A549 (cell line): ENCODE measurements around the gene KIFC3. TPM values are rescaled to one million over a fixed set of nuclear protein-coding genes. Genes with fewer than 3 reads are reported as not detected.
A peak's percentile ranks its signal among the peaks of the same experiment; 100 is the strongest.

Experiments
- ATAC-seq, 2 experiments: fragments of 200-7000 bp in 1 of 2; fragments of >200 bp in 1 of 2; cut with Nextera tagmentation in 1 of 2; cut with Tn5 transposase in 1 of 2; 3 replicates each; pipeline versions ENCODE4 v1.8.0 to v1.9.1; 2018 to 2020; ENCODE audit warnings: mild to moderate bottlenecking in 1 of 2, moderate library complexity in 1 of 2
- CTCF ChIA-PET: fragments of 300-600 bp; sonication (Branson Sonifier 250); formaldehyde crosslinking; extraction: SDS; loops from one replicate; lab custom pipeline; 2021; ENCODE audit warnings: antibody characterized with exemption, inconsistent platforms; lab: Yijun Ruan, JAX
- POLR2A ChIA-PET: fragments of 350-600 bp; formaldehyde crosslinking; extraction: SDS; loops from one replicate; lab custom pipeline; 2021; ENCODE audit warnings: antibody characterized with exemption, inconsistent platforms; lab: Yijun Ruan, JAX
- DNase-seq, 2 experiments: peaks; one replicate each; pipeline versions ENCODE4 v3.0.0 to v3.0.0-alpha.2; 2011 to 2016; ENCODE audit warnings: low read depth in 1 of 2, low spot score in 1 of 2
- FAIRE-seq: peaks from 2 replicates; lab custom pipeline; 2011; peaks lifted over from hg19 to GRCh38; lab: Jason Lieb, UNC
- H3K27ac ChIP-seq, 2 experiments: fragments of >200 bp; sonication (Bioruptor Twin); formaldehyde crosslinking; 3 replicates each; pipeline ENCODE4 v1.5.1; 2016 to 2017
- H3K4me1 ChIP-seq: fragments of >200 bp; sonication (Bioruptor Twin); formaldehyde crosslinking; 3 replicates; pipeline ENCODE4 v1.6.1; 2016
- H3K4me2 ChIP-seq: fragments of >200 bp; sonication (Bioruptor Twin); formaldehyde crosslinking; 3 replicates; pipeline ENCODE4 v1.6.1; 2016
- H3K4me3 ChIP-seq: fragments of >200 bp; sonication (Bioruptor Twin); formaldehyde crosslinking; 3 replicates; pipeline ENCODE4 v1.5.1; 2016
- H3K9me3 ChIP-seq: fragments of >200 bp; sonication (Bioruptor Twin); formaldehyde crosslinking; 3 replicates; pipeline ENCODE4 v1.6.1; 2016
- EHMT2 ChIP-seq: fragments of 200-600 bp; sonication (generic); IDR thresholded peaks from 2 replicates; pipeline ENCODE4 v1.6.1; 2016; ENCODE audit warnings: antibody characterized with exemption, low read depth, mild to moderate bottlenecking, moderate library complexity
- EP300 ChIP-seq, 2 experiments: fragments of >200 bp; sonication (Bioruptor Twin); formaldehyde crosslinking; IDR thresholded peaks; 2 replicates in 1 of 2; 3 replicates in 1 of 2; pipeline ENCODE4 v1.6.1; 2016 to 2017
- ESRRA ChIP-seq: fragments of 150-350 bp; IDR thresholded peaks from 2 replicates; pipeline ENCODE4 v1.6.1; 2014; ENCODE audit warnings: mild to moderate bottlenecking, low read length, borderline replicate concordance
- FOSB ChIP-seq: fragments of 250-450 bp; sonication (Bioruptor Pico); IDR thresholded peaks from 2 replicates; pipeline ENCODE4 v1.5.0; 2020; ENCODE audit warnings: mild to moderate bottlenecking, moderate library complexity
- GATA3 ChIP-seq: IDR thresholded peaks from 2 replicates; pipeline ENCODE4 v1.6.1; 2012; ENCODE audit warnings: borderline replicate concordance
- HDAC2 ChIP-seq: fragments of 200-600 bp; sonication (generic); IDR thresholded peaks from 2 replicates; pipeline ENCODE4 v1.6.1; 2016
- HOXB13 ChIP-seq: fragments of 250-450 bp; sonication (Bioruptor Pico); IDR thresholded peaks from 2 replicates; pipeline ENCODE4 v1.5.0; 2020; ENCODE audit warnings: low read depth, mild to moderate bottlenecking, moderate library complexity
- MAFK ChIP-seq: fragments of 450-650 bp; IDR thresholded peaks from 2 replicates; pipeline ENCODE4 v1.6.1; 2014; ENCODE audit not compliant: partially characterized antibody
- MAZ ChIP-seq: fragments of 150-350 bp; IDR thresholded peaks from 2 replicates; pipeline ENCODE4 v1.6.1; 2014; ENCODE audit warnings: antibody characterized with exemption, low read depth, low read length, borderline replicate concordance
- NFE2L2 ChIP-seq: fragments of 150-350 bp; conservative IDR thresholded peaks from 2 replicates; pipeline ENCODE4 v1.6.1; 2014; ENCODE audit warnings: low read length
- PHF8 ChIP-seq: fragments of 200-600 bp; sonication (generic); IDR thresholded peaks from 2 replicates; pipeline ENCODE4 v1.6.1; 2016; ENCODE audit warnings: low read depth, mild to moderate bottlenecking, antibody characterized with exemption, moderate library complexity, borderline replicate concordance
- POLR2A ChIP-seq: IDR thresholded peaks from 2 replicates; pipeline ENCODE4 v1.6.1; 2012; ENCODE audit warnings: mild to moderate bottlenecking, low read length
- SREBF2 ChIP-seq: fragments of 450-650 bp; IDR thresholded peaks from 2 replicates; pipeline ENCODE4 v1.6.1; 2014; ENCODE audit warnings: mild to moderate bottlenecking, moderate library complexity
- ZFP36 ChIP-seq: fragments of 450-650 bp; IDR thresholded peaks from 2 replicates; pipeline ENCODE4 v1.6.1; 2014; ENCODE audit warnings: borderline replicate concordance; ENCODE audit not compliant: partially characterized antibody
- ZSCAN20 ChIP-seq: fragments of 250-450 bp; sonication (Bioruptor Pico); IDR thresholded peaks from 2 replicates; pipeline ENCODE4 v1.8.0; 2022; ENCODE audit warnings: mild to moderate bottlenecking, moderate library complexity
- WGBS: methylation state at CpG from one replicate; pipeline ENCODE4 v1.1.6; 2017; ENCODE audit errors: missing lambda C conversion rate; 5-methylcytosine and 5-hydroxymethylcytosine counted together
- polyA plus RNA-seq, 4 experiments: library from polyadenylated mRNA; depleted of rRNA in 3 of 4; stranded (reverse); fragments of >200 nt; fragmentation: RNase III in 1 of 4; extraction: RNeasy Plus Mini Kit Qiagen cat#74134 plus additional on column Dnase treatment in 1 of 4; gene quantifications; 2 replicates in 3 of 4; 3 replicates in 1 of 4; pipeline ENCODE4 v1.2.3, GENCODE V29; 2011 to 2017
- TF ChIP-seq, protein P1 (sequence below): fragments of 250-450 bp; sonication (Bioruptor Pico); IDR thresholded peaks from 2 replicates; pipeline ENCODE4 v1.5.0; 2021; ENCODE audit warnings: mild to moderate bottlenecking, moderate library complexity, borderline replicate concordance
- TF ChIP-seq, protein P2 (sequence below): fragments of 200-600 bp; sonication (generic); IDR thresholded peaks from 2 replicates; pipeline ENCODE4 v1.6.1; 2016; ENCODE audit warnings: antibody characterized with exemption, mild to moderate bottlenecking, moderate library complexity
- TF ChIP-seq, protein P3 (sequence below): fragments of >200 bp; sonication (Bioruptor Twin); formaldehyde crosslinking; IDR thresholded peaks from 3 replicates; pipeline ENCODE4 v1.5.1; 2016
- TF ChIP-seq, protein P4 (sequence below): fragments of >200 bp; sonication (Bioruptor Twin); formaldehyde crosslinking; IDR thresholded peaks from 2 replicates; pipeline ENCODE4 v1.6.1; 2016
- TF ChIP-seq, protein P5 (sequence below): fragments of 150-350 bp; IDR thresholded peaks from 2 replicates; pipeline ENCODE4 v1.6.1; 2014; ENCODE audit warnings: low read depth, mild to moderate bottlenecking, low read length
- TF ChIP-seq, protein P6 (sequence below): IDR thresholded peaks from 2 replicates; pipeline ENCODE4 v1.6.1; 2012

Gene KIFC3
- polyA plus RNA-seq, 2 of the 4 experiments (the other 2 are of a cell fraction), result 128 to 178 TPM

DNA sequence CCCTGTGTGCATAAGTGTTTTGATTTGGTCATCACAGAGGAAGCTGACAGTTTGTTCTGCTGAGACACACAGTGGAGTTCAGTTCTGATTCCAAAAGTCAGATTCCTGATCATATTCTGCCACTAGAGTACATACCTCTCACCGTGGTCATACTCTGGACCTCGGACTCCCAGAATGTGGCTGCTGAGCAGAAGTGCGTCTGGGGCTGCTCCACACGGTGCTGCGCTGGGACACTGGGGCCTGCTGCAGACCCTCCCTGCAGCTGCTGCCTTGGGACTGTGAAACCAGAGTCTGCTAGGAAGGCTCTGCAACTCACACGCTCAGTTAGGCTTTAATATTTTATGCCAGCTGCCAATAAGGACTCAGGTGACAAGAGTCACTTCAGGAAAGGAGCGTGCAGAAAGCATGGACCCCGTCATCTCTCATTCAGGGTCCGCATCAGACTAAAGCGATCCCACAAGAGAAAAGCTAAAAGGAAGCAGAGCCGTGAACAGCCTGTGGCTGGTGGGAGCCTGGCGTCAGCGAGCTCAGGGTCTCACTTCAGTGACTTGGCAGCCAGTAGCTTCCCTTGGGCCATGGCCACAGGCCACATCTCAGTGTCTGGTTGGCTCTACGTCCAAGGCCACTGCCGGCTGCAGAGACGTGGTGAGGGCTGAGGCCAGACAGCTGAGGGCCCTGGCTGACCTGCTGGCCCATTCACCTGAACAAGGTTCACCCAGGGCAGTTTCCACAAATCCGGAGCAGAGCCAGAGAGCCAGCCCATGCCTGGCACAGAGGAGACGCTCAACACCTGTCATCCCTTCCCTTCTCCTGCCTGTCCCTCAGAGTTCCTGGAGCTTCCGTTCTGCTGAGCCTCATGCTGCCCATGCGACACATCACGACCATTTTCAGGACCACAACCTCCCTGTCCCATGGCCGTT is 24.7 kb upstream of the KIFC3 start:
- H3K27ac ChIP-seq, result peak overlapping the region; percentile 48 to 67; a peak in 5 of 6 replicates
- H3K4me1 ChIP-seq, result peaks cover 62% of the 10 kb centered on the region
- POLR2A ChIA-PET, result no interaction called here
- WGBS, result 77% methylated on average over 22 of the region's 22 CpGs
- ATAC-seq, result peak; percentile 31 to 61; a peak in 5 of 6 replicates
- H3K9me3 ChIP-seq, result no peaks in the 10 kb centered on the region
- TF ChIP-seq ESRRA, result no peak
- no peak for TF ChIP-seq PHF8
- no peak overlapping the region for H3K4me3 ChIP-seq
- FAIRE-seq, result no peak
- CTCF ChIA-PET, result interaction anchor here (1.0 to 1.6 kb wide), 6 partner anchors 9 to 78 kb away, joined by 3 to 4 read pairs (median 3); no protein-coding TSS in a partner anchor
- peak overlapping the region; percentile 43 for H3K4me2 ChIP-seq
- DNase-seq, result no peak

DNA sequence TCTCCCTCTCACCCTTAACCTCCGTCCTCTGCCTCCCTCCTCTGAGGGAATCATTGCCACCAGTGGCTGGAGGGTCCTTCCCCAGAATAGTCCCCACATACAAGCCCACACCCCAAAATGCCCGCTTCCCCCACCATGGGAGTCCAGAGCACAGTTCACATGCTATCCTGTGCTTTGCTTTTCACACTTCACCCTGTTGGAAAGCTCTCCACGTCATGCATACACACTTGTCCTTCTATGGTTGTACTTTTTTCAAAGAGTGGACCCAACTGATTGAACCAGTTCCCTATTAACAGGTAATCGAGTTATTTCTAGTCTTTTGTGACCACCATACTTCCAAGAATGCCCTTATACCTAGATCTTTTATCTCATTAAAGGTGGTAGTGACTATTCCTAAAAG is 23.8 kb upstream of the KIFC3 start:
- H3K9me3 ChIP-seq, result no peaks in the 10 kb centered on the region
- H3K4me1 ChIP-seq, result peaks cover 69% of the 10 kb centered on the region
- ChIA-PET CTCF (interaction anchor here (1.1 to 1.2 kb wide), 2 partner anchors 13 to 73 kb away, joined by 4 read pairs; no protein-coding TSS in a partner anchor), POLR2A (no interaction called here)
- no peak for FAIRE-seq
- no peak overlapping the region for H3K4me2 ChIP-seq
- DNase-seq, result no peak
- WGBS, result 79% methylated on average over 4 of the region's 4 CpGs
- TF ChIP-seq, protein P1, sequence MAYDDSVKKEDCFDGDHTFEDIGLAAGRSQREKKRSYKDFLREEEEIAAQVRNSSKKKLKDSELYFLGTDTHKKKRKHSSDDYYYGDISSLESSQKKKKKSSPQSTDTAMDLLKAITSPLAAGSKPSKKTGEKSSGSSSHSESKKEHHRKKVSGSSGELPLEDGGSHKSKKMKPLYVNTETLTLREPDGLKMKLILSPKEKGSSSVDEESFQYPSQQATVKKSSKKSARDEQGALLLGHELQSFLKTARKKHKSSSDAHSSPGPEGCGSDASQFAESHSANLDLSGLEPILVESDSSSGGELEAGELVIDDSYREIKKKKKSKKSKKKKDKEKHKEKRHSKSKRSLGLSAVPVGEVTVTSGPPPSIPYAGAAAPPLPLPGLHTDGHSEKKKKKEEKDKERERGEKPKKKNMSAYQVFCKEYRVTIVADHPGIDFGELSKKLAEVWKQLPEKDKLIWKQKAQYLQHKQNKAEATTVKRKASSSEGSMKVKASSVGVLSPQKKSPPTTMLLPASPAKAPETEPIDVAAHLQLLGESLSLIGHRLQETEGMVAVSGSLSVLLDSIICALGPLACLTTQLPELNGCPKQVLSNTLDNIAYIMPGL, result no peak
- TF ChIP-seq EP300 (IDR thresholded peaks at IDR 0.05) (no peak), ZFP36 (no peak), ZSCAN20 (CRISPR knock-in tag) (no peak), EHMT2 (no peak), MAZ (no peak), HOXB13 (CRISPR knock-in tag) (no peak), NFE2L2 (no peak), FOSB (CRISPR knock-in tag) (no peak), HDAC2 (no peak), GATA3 (no peak), MAFK (no peak), POLR2A (no peak), SREBF2 (no peak)
- TF ChIP-seq, protein P2, sequence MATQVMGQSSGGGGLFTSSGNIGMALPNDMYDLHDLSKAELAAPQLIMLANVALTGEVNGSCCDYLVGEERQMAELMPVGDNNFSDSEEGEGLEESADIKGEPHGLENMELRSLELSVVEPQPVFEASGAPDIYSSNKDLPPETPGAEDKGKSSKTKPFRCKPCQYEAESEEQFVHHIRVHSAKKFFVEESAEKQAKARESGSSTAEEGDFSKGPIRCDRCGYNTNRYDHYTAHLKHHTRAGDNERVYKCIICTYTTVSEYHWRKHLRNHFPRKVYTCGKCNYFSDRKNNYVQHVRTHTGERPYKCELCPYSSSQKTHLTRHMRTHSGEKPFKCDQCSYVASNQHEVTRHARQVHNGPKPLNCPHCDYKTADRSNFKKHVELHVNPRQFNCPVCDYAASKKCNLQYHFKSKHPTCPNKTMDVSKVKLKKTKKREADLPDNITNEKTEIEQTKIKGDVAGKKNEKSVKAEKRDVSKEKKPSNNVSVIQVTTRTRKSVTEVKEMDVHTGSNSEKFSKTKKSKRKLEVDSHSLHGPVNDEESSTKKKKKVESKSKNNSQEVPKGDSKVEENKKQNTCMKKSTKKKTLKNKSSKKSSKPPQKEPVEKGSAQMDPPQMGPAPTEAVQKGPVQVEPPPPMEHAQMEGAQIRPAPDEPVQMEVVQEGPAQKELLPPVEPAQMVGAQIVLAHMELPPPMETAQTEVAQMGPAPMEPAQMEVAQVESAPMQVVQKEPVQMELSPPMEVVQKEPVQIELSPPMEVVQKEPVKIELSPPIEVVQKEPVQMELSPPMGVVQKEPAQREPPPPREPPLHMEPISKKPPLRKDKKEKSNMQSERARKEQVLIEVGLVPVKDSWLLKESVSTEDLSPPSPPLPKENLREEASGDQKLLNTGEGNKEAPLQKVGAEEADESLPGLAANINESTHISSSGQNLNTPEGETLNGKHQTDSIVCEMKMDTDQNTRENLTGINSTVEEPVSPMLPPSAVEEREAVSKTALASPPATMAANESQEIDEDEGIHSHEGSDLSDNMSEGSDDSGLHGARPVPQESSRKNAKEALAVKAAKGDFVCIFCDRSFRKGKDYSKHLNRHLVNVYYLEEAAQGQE, result no peak
- TF ChIP-seq, protein P3, sequence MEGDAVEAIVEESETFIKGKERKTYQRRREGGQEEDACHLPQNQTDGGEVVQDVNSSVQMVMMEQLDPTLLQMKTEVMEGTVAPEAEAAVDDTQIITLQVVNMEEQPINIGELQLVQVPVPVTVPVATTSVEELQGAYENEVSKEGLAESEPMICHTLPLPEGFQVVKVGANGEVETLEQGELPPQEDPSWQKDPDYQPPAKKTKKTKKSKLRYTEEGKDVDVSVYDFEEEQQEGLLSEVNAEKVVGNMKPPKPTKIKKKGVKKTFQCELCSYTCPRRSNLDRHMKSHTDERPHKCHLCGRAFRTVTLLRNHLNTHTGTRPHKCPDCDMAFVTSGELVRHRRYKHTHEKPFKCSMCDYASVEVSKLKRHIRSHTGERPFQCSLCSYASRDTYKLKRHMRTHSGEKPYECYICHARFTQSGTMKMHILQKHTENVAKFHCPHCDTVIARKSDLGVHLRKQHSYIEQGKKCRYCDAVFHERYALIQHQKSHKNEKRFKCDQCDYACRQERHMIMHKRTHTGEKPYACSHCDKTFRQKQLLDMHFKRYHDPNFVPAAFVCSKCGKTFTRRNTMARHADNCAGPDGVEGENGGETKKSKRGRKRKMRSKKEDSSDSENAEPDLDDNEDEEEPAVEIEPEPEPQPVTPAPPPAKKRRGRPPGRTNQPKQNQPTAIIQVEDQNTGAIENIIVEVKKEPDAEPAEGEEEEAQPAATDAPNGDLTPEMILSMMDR, result no peak
- TF ChIP-seq, protein P4, sequence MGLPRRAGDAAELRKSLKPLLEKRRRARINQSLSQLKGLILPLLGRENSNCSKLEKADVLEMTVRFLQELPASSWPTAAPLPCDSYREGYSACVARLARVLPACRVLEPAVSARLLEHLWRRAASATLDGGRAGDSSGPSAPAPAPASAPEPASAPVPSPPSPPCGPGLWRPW, result no peak
- TF ChIP-seq, protein P5, sequence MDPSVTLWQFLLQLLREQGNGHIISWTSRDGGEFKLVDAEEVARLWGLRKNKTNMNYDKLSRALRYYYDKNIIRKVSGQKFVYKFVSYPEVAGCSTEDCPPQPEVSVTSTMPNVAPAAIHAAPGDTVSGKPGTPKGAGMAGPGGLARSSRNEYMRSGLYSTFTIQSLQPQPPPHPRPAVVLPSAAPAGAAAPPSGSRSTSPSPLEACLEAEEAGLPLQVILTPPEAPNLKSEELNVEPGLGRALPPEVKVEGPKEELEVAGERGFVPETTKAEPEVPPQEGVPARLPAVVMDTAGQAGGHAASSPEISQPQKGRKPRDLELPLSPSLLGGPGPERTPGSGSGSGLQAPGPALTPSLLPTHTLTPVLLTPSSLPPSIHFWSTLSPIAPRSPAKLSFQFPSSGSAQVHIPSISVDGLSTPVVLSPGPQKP, result no peak
- TF ChIP-seq, protein P6, sequence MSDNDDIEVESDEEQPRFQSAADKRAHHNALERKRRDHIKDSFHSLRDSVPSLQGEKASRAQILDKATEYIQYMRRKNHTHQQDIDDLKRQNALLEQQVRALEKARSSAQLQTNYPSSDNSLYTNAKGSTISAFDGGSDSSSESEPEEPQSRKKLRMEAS, result no peak
- no peak overlapping the region for H3K4me3 ChIP-seq
- H3K27ac ChIP-seq, result peak overlapping the region in 1 of 2 experiments; percentile 66; a peak in 2 of 6 replicates
- ATAC-seq, result no peak
